ENCODE data around the gene NEMP2.

GRCh38 chr2:190571686-190572085, 37.2 kb upstream of the NEMP2 start:
- TF ChIP-seq POLR2A (IDR thresholded peaks at IDR 0.05) (no peak), CTCF (IDR thresholded peaks at IDR 0.05) (no peak)

All from suprapubic skin (tissue), 3 donors.